HEK293T (cell line): Measurements from ENCODE around the gene KSR2.

Experiments
- HDGF ChIP-seq: fragments of 450-650 bp; IDR thresholded peaks from 2 replicates; pipeline ENCODE4 v1.6.1; 2017; ENCODE audit warnings: antibody characterized with exemption, borderline replicate concordance
- L3MBTL2 ChIP-seq: fragments of 450-650 bp; conservative IDR thresholded peaks from 2 replicates; pipeline ENCODE4 v1.6.1; 2016; ENCODE audit warnings: mild to moderate bottlenecking

GRCh38 chr12:117660896-117661295, 307.9 kb downstream of the KSR2 start:
- no peak for TF ChIP-seq HDGF
- no peak for TF ChIP-seq L3MBTL2
